Measurements from ENCODE around the gene ATP6V1C2. TPM values are rescaled to one million over a fixed set of nuclear protein-coding genes. Genes with fewer than 3 reads are reported as not detected.

The ATP6V1C2 gene
- total and polyA plus RNA-seq, 2 donors (not counting 3 experiments of a cell fraction or from before 2014, with no cell fraction given) = 0.03 to 0.13 TPM

DNA sequence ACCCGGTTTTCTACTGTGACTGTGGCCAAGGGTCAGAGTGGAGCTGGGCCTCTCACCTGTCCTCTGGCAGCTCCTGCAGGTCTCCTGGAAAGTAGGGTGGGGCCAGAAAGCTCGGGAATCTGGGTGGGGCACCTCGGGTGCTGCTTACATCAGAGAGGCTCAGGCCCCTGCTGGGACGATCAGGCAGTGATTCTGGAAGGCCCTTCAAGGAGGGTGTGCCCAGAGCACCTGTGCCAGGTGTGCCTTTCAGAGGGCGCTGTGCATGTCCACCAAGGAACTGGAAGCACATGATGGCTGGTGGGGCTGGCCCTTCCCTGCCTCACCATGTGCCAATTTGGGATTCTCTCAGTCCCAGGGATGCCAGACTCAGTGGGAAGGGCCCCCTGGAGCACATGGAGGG is 44.0 kb downstream of the ATP6V1C2 start:
- Histone ChIP-seq H2AFZ (ENCODE audit: low read depth, low read length) (no peak overlapping the region), H3K9ac (replicated peaks; ENCODE audit: extremely low read depth, insufficient read depth, low read length) (no peak overlapping the region), H3K36me3 (ENCODE audit: control insufficient read depth in 2 of 2, extremely low read depth in 1 of 2, insufficient read depth in 2 of 2, low read length in 2 of 2) (no peaks in the 10 kb centered on the region), H4K20me1 (replicated peaks; ENCODE audit: control insufficient read depth, extremely low read depth, insufficient read depth, low read length) (no peaks in the 10 kb centered on the region), H3K9me3 (replicated peaks; ENCODE audit: control insufficient read depth, insufficient read depth, low read length) (no peaks in the 10 kb centered on the region), H3K79me2 (ENCODE audit: control insufficient read depth, insufficient read depth, low read length) (no peaks in the 10 kb centered on the region), H3K4me1 (ENCODE audit: control insufficient read depth, extremely low read depth, insufficient read depth, low read length) (no peaks in the 10 kb centered on the region), H3K27ac (ENCODE audit: insufficient read depth, low read depth, low read length) (no peak overlapping the region), H3K9me1 (replicated peaks; ENCODE audit: control insufficient read depth, extremely low read depth, insufficient read depth, low read length) (no peaks in the 10 kb centered on the region), H3K27me3 (ENCODE audit: control insufficient read depth in 2 of 2, insufficient read depth in 2 of 2, low read length in 2 of 2) (no peaks in the 10 kb centered on the region), H3K4me3 (replicated peaks in 1 of 3; ENCODE audit: insufficient read depth in 1 of 3, low read depth in 1 of 3, low read length in 3 of 3) (no peak overlapping the region), H3K4me2 (ENCODE audit: insufficient read depth, low read length) (no peak overlapping the region)
- DNase-seq (ENCODE audit: low read depth, low spot score) (no peak), FAIRE-seq (no peak)
- dilution Hi-C loops (cut with MboI; ENCODE audit: extremely low pct_ligation_motif_present, low sequenced_read_pairs) = no loop called here
- ChIA-PET CTCF (no interaction called here), POLR2A (no interaction called here)
- no peak for TF ChIP-seq MYC (IDR thresholded peaks at IDR 0.05; ENCODE audit: low read depth, low read length)
- intact Hi-C loops (cut with micrococcal nuclease) = no loop called here
- BruUV-seq (replicated peaks) = no TSS peak

DNA sequence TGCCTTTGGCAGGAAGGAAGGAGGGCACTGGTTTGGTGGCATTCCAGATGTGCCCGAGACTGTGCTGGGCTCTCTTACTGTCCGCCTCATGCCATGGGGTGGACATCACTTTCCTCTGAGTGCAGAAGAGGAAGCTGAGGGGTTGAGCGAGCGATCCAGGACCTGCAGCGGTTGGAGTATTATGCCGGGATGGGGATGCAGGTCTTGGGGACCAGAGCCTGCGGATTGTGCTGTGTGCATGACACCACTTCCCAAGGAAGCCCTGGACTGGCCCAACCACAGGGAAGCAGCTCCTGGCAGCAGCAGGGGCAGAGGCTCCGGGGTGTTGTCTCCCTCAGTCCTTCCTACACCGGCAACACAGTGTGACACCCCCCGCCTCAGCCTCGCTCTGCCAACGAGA is 44.5 kb downstream of the ATP6V1C2 start:
- no TSS peak for BruUV-seq (replicated peaks)
- H3K27me3 ChIP-seq (ENCODE audit: control insufficient read depth in 2 of 2, insufficient read depth in 2 of 2, low read length in 2 of 2) = no peaks in the 10 kb centered on the region
- CTCF ChIA-PET = interaction anchor here (1.1 kb wide), 1 partner anchor 56 kb away, joined by 3 read pairs; no protein-coding TSS in a partner anchor
- no peak for DNase-seq (ENCODE audit: low read depth, low spot score)
- no peaks in the 10 kb centered on the region for H3K36me3 ChIP-seq (ENCODE audit: control insufficient read depth in 2 of 2, extremely low read depth in 1 of 2, insufficient read depth in 2 of 2, low read length in 2 of 2)
- POLR2A ChIA-PET = no interaction called here
- H3K9ac ChIP-seq (replicated peaks; ENCODE audit: extremely low read depth, insufficient read depth, low read length) = no peak overlapping the region
- H3K27ac ChIP-seq (ENCODE audit: insufficient read depth, low read depth, low read length) = no peak overlapping the region
- intact Hi-C loops (cut with micrococcal nuclease) = no loop called here
- dilution Hi-C loops (cut with MboI; ENCODE audit: extremely low pct_ligation_motif_present, low sequenced_read_pairs) = no loop called here
- TF ChIP-seq MYC (IDR thresholded peaks at IDR 0.05; ENCODE audit: low read depth, low read length) = no peak
- TF ChIP-seq POLR2AphosphoS5 (IDR thresholded peaks at IDR 0.05; ENCODE audit: insufficient read depth, low read depth, low read length) = no peak
- no peak for TF ChIP-seq FOS (IDR thresholded peaks at IDR 0.05; ENCODE audit: borderline replicate concordance, insufficient read depth, low read length)
- H3K4me3 ChIP-seq (replicated peaks in 1 of 3; ENCODE audit: insufficient read depth in 1 of 3, low read depth in 1 of 3, low read length in 3 of 3) = no peak overlapping the region
- FAIRE-seq = no peak
- no peaks in the 10 kb centered on the region for H3K9me3 ChIP-seq (replicated peaks; ENCODE audit: control insufficient read depth, insufficient read depth, low read length)
- no peak overlapping the region for H3K4me2 ChIP-seq (ENCODE audit: insufficient read depth, low read length)
- H3K79me2 ChIP-seq (ENCODE audit: control insufficient read depth, insufficient read depth, low read length) = no peaks in the 10 kb centered on the region
- H3K4me1 ChIP-seq (ENCODE audit: control insufficient read depth, extremely low read depth, insufficient read depth, low read length) = no peaks in the 10 kb centered on the region
- H4K20me1 ChIP-seq (replicated peaks; ENCODE audit: control insufficient read depth, extremely low read depth, insufficient read depth, low read length) = no peaks in the 10 kb centered on the region
- H2AFZ ChIP-seq (ENCODE audit: low read depth, low read length) = no peak overlapping the region
- no peaks in the 10 kb centered on the region for H3K9me1 ChIP-seq (replicated peaks; ENCODE audit: control insufficient read depth, extremely low read depth, insufficient read depth, low read length)

All from endothelial cell of umbilical vein (primary cell).